ENCODE results near the gene SORCS2.
A peak's percentile ranks its signal among the peaks of the same experiment; 100 is the strongest.

The SORCS2 gene

GRCh38 chr4:7530932-7531639, 338.7 kb downstream of the SORCS2 start:
- DNase-seq, result no peak
- ATAC-seq, result no peak
- Mint-ChIP-seq H3K27ac (peak overlapping the region in 1 of 2 donors; percentile 87), H3K4me3 (no peak overlapping the region), H3K9me3 (peaks cover 0 to 8% of the 10 kb centered on the region in 2 donors), H3K4me1 (no peaks in the 10 kb centered on the region), H3K27me3 (peaks cover 30% of the 10 kb centered on the region)

- H3K27me3 Mint-ChIP-seq, result peaks cover 24% of the 10 kb centered on the region
- H3K27ac Mint-ChIP-seq, result no peak overlapping the region
- no peak for ATAC-seq
- H3K4me3 Mint-ChIP-seq, result no peak overlapping the region
- H3K4me1 Mint-ChIP-seq, result no peaks in the 10 kb centered on the region
- peaks cover 0 to 8% of the 10 kb centered on the region in 2 donors for H3K9me3 Mint-ChIP-seq
- no peak for DNase-seq
Observed at GRCh38 chr4:7531640-7531994, 339.3 kb downstream of the SORCS2 start.

- Mint-ChIP-seq H3K27ac (no peak overlapping the region), H3K27me3 (peaks cover 23% of the 10 kb centered on the region), H3K4me1 (no peaks in the 10 kb centered on the region), H3K9me3 (peaks cover 0 to 8% of the 10 kb centered on the region in 2 donors), H3K4me3 (no peak overlapping the region)
- ATAC-seq (no peak), DNase-seq (no peak)
Observed at GRCh38 chr4:7532043-7532442, 339.7 kb downstream of the SORCS2 start.

- Mint-ChIP-seq H3K27ac (no peak overlapping the region), H3K9me3 (peaks cover 0 to 8% of the 10 kb centered on the region in 2 donors), H3K4me3 (no peak overlapping the region), H3K27me3 (peaks cover 13% of the 10 kb centered on the region), H3K4me1 (no peaks in the 10 kb centered on the region)
- ATAC-seq (no peak), DNase-seq (no peak)
Observed at GRCh38 chr4:7533267-7533666, 340.9 kb downstream of the SORCS2 start.

- Mint-ChIP-seq H3K27me3 (peaks cover 13% of the 10 kb centered on the region), H3K4me1 (no peaks in the 10 kb centered on the region), H3K4me3 (no peak overlapping the region), H3K9me3 (peaks cover 0 to 16% of the 10 kb centered on the region in 2 donors), H3K27ac (no peak overlapping the region)
- no peak for ATAC-seq
- DNase-seq, result no peak
Observed at GRCh38 chr4:7535094-7535493, 342.8 kb downstream of the SORCS2 start.

- ATAC-seq, result no peak
- H3K27me3 Mint-ChIP-seq, result peaks cover 13% of the 10 kb centered on the region
Observed at GRCh38 chr4:7535619-7536018, 343.3 kb downstream of the SORCS2 start.

GRCh38 chr4:7536876-7537275, 344.5 kb downstream of the SORCS2 start:
- no peaks in the 10 kb centered on the region for H3K4me1 Mint-ChIP-seq
- H3K9me3 Mint-ChIP-seq, result peaks cover 0 to 16% of the 10 kb centered on the region in 2 donors
- H3K27me3 Mint-ChIP-seq, result peaks cover 9% of the 10 kb centered on the region
- DNase-seq, result no peak
- no peak overlapping the region for H3K4me3 Mint-ChIP-seq
- ATAC-seq, result no peak
- H3K27ac Mint-ChIP-seq, result no peak overlapping the region

More at GRCh38 chr4:7535619-7536018, 343.3 kb downstream of the SORCS2 start:
- peak overlapping the region in 1 of 2 donors; percentile 42 for H3K27ac Mint-ChIP-seq
- no peak overlapping the region for H3K4me3 Mint-ChIP-seq
- DNase-seq, result no peak
- peaks cover 0 to 16% of the 10 kb centered on the region in 2 donors for H3K9me3 Mint-ChIP-seq
- no peaks in the 10 kb centered on the region for H3K4me1 Mint-ChIP-seq

- Mint-ChIP-seq H3K27ac (no peak overlapping the region), H3K27me3 (no peaks in the 10 kb centered on the region), H3K4me3 (no peak overlapping the region), H3K9me3 (peaks cover 0 to 16% of the 10 kb centered on the region in 2 donors), H3K4me1 (no peaks in the 10 kb centered on the region)
- no peak for DNase-seq
- no peak for ATAC-seq
Observed at GRCh38 chr4:7537853-7538400, 345.6 kb downstream of the SORCS2 start.

- no peak overlapping the region for H3K4me3 Mint-ChIP-seq
- DNase-seq (no peak), ATAC-seq (no peak)
- no peaks in the 10 kb centered on the region for H3K4me1 Mint-ChIP-seq
- no peak overlapping the region for H3K27ac Mint-ChIP-seq
- peaks cover 0 to 16% of the 10 kb centered on the region in 2 donors for H3K9me3 Mint-ChIP-seq
- H3K27me3 Mint-ChIP-seq, result no peaks in the 10 kb centered on the region
Observed at GRCh38 chr4:7538518-7538917, 346.2 kb downstream of the SORCS2 start.

GRCh38 chr4:7539186-7539585, 346.8 kb downstream of the SORCS2 start:
- Mint-ChIP-seq H3K27ac (peak overlapping the region; percentile 69 to 90), H3K4me3 (no peak overlapping the region), H3K4me1 (no peaks in the 10 kb centered on the region), H3K27me3 (no peaks in the 10 kb centered on the region), H3K9me3 (peaks cover 0 to 19% of the 10 kb centered on the region in 2 donors)
- DNase-seq (no peak), ATAC-seq (peak; percentile 4)

GRCh38 chr4:7539659-7540058, 347.3 kb downstream of the SORCS2 start:
- H3K4me3 Mint-ChIP-seq, result no peak overlapping the region

GRCh38 chr4:7540206-7540605, 347.9 kb downstream of the SORCS2 start:
- ATAC-seq, result no peak

More at GRCh38 chr4:7539659-7540058, 347.3 kb downstream of the SORCS2 start:
- H3K9me3 Mint-ChIP-seq, result peaks cover 0 to 17% of the 10 kb centered on the region in 2 donors
- ATAC-seq (peak; percentile 83), DNase-seq (peak; percentile 37 to 80)
- H3K27ac Mint-ChIP-seq, result peak overlapping the region in 1 of 2 donors; percentile 90
- no peaks in the 10 kb centered on the region for H3K4me1 Mint-ChIP-seq
- H3K27me3 Mint-ChIP-seq, result no peaks in the 10 kb centered on the region

GRCh38 chr4:7540654-7541413, 348.5 kb downstream of the SORCS2 start:
- ATAC-seq (no peak), DNase-seq (no peak)
- H3K9me3 Mint-ChIP-seq, result peaks cover 0 to 16% of the 10 kb centered on the region in 2 donors
- no peak overlapping the region for H3K27ac Mint-ChIP-seq
- H3K4me1 Mint-ChIP-seq, result no peaks in the 10 kb centered on the region
- H3K4me3 Mint-ChIP-seq, result no peak overlapping the region
- H3K27me3 Mint-ChIP-seq, result no peaks in the 10 kb centered on the region

More at GRCh38 chr4:7540206-7540605, 347.9 kb downstream of the SORCS2 start:
- Mint-ChIP-seq H3K4me1 (no peaks in the 10 kb centered on the region), H3K4me3 (no peak overlapping the region), H3K9me3 (peaks cover 0 to 16% of the 10 kb centered on the region in 2 donors), H3K27ac (no peak overlapping the region), H3K27me3 (no peaks in the 10 kb centered on the region)
- no peak for DNase-seq

GRCh38 chr4:7541414-7541810, 349.1 kb downstream of the SORCS2 start:
- Mint-ChIP-seq H3K9me3 (peaks cover 0 to 16% of the 10 kb centered on the region in 2 donors), H3K4me3 (no peak overlapping the region), H3K27ac (no peak overlapping the region), H3K27me3 (no peaks in the 10 kb centered on the region), H3K4me1 (no peaks in the 10 kb centered on the region)
- ATAC-seq, result no peak
- no peak for DNase-seq

- Mint-ChIP-seq H3K27me3 (no peaks in the 10 kb centered on the region), H3K9me3 (peaks cover 0 to 16% of the 10 kb centered on the region in 2 donors), H3K27ac (no peak overlapping the region), H3K4me3 (no peak overlapping the region), H3K4me1 (no peaks in the 10 kb centered on the region)
- no peak for ATAC-seq
- DNase-seq, result no peak
Observed at GRCh38 chr4:7542781-7543180, 350.4 kb downstream of the SORCS2 start.

All from stimulated activated naive CD8-positive, alpha-beta T cell treated with anti-CD3 and anti-CD28 coated beads, Interleukin-15, amount 100 ng/mL, for 72 hours (primary cell).